ENCODE data around the gene FANCG.

The FANCG gene

DNA sequence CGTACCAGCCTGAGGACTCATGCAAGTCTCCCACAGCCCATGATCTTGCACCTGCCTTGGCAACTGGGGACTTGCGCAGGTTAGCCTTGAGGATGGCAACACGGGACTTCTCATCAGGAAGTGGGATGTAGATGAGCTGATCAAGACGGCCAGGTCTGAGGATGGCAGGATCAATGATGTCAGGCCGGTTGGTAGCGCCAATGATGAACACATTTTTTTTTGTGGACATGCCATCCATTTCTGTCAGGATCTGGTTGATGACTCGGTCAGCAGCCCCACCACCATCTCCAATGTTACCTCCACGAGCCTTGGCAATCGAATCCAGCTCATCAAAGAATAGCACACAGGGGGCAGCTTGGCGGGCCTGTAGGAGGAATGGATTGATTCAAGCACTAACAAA lies 20.3 kb downstream of the FANCG start:
- POLR2A ChIA-PET, result interaction anchor here (1.7 kb wide), 1 partner anchor 12 kb away, joined by 9 read pairs; the partner anchor contains the start of gene VCP

DNA sequence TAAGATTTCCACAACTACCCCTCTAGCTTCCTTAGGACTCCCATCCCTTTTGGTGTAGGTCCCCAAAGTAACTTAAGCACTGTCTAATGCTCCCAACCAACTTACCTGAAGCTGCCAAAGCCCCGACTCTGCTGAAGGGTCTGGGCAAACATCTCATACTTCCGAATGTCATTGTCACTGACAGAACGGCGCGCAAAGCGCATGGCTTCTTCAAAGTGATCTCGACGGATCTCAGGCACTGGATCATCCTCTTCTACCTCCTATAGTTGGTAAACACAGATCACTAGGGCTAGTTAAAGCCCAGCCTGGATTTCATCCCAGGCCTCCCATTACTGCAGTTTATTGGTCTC lies 22.5 kb downstream of the FANCG start:
- ChIA-PET POLR2A (interaction anchor here (1.0 kb wide), 2 partner anchors 14 to 15 kb away, joined by 3 to 6 read pairs; partner anchors contain the start of gene VCP), CTCF (interaction anchor here (1.1 to 1.2 kb wide), 2 partner anchors 11 to 39 kb away, joined by 3 to 5 read pairs; partner anchors contain the start of gene PIGO)
- TF ChIP-seq, protein P1, sequence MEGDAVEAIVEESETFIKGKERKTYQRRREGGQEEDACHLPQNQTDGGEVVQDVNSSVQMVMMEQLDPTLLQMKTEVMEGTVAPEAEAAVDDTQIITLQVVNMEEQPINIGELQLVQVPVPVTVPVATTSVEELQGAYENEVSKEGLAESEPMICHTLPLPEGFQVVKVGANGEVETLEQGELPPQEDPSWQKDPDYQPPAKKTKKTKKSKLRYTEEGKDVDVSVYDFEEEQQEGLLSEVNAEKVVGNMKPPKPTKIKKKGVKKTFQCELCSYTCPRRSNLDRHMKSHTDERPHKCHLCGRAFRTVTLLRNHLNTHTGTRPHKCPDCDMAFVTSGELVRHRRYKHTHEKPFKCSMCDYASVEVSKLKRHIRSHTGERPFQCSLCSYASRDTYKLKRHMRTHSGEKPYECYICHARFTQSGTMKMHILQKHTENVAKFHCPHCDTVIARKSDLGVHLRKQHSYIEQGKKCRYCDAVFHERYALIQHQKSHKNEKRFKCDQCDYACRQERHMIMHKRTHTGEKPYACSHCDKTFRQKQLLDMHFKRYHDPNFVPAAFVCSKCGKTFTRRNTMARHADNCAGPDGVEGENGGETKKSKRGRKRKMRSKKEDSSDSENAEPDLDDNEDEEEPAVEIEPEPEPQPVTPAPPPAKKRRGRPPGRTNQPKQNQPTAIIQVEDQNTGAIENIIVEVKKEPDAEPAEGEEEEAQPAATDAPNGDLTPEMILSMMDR (IDR thresholded peaks at IDR 0.05; ENCODE audit: insufficient read depth, low read length, missing control alignments), result no peak

More for the DNA sequence above, 20.3 kb downstream of the FANCG start:
- H3K4me3 ChIP-seq (ENCODE audit: low read depth, low read length), result no peak overlapping the region
- no peak for DNase-seq (ENCODE audit: low read depth, low spot score)
- TF ChIP-seq, protein P1 (IDR thresholded peaks at IDR 0.05; ENCODE audit: insufficient read depth, low read length, missing control alignments), result no peak
- CTCF ChIA-PET, result interaction anchor here (1.4 to 2.6 kb wide), 4 partner anchors 8 to 37 kb away, joined by 4 to 13 read pairs (median 6); partner anchors contain the start of genes PIGO and VCP

DNA sequence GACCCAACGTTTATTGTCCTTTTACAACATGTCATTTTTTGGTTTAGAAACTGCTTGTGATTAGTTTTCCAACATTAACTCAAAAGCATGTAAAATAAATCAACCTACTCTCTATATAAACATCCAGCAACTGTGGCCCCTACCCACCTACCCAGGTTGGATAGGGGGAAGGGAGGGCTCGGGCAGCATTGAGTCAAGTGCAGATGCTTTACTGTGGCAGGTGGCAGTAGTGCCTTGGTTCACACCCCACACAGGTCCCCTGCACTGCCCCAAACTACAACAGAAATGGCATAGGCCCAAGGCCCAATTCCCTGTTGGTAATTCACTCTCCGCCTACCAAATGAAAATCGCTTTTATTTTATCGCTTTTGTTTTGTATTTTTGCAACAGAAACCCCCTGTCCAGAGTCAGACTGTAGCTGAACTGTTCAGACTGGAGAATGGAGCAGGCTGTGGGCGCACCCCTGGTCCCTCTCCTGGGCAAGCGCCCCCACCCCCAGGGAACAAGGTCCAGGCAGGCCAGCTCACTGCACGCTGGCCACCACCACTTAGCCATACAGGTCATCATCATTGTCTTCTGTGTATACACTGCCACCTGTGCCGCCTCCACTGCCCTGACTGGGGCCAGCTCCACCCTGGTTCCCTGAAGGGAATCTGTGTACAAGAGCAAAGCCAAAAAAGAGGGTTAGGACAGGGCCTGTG lies 23.0 kb downstream of the FANCG start:
- ChIA-PET POLR2A (interaction anchor here (0.9 to 1.0 kb wide), 3 partner anchors 10 to 16 kb away, joined by 3 to 6 read pairs (median 4); partner anchors contain the start of gene VCP), CTCF (interaction anchor here (1.1 to 1.2 kb wide), 2 partner anchors 11 to 40 kb away, joined by 3 to 5 read pairs; partner anchors contain the start of gene PIGO)
- DNase-seq (ENCODE audit: low read depth, low spot score), result no peak
- H3K4me3 ChIP-seq (ENCODE audit: low read depth, low read length), result no peak overlapping the region
- TF ChIP-seq, protein P1 (IDR thresholded peaks at IDR 0.05; ENCODE audit: insufficient read depth, low read length, missing control alignments), result no peak

More for the DNA sequence above, 22.5 kb downstream of the FANCG start:
- DNase-seq (ENCODE audit: low read depth, low spot score), result no peak
- no peak overlapping the region for H3K4me3 ChIP-seq (ENCODE audit: low read depth, low read length)

DNA sequence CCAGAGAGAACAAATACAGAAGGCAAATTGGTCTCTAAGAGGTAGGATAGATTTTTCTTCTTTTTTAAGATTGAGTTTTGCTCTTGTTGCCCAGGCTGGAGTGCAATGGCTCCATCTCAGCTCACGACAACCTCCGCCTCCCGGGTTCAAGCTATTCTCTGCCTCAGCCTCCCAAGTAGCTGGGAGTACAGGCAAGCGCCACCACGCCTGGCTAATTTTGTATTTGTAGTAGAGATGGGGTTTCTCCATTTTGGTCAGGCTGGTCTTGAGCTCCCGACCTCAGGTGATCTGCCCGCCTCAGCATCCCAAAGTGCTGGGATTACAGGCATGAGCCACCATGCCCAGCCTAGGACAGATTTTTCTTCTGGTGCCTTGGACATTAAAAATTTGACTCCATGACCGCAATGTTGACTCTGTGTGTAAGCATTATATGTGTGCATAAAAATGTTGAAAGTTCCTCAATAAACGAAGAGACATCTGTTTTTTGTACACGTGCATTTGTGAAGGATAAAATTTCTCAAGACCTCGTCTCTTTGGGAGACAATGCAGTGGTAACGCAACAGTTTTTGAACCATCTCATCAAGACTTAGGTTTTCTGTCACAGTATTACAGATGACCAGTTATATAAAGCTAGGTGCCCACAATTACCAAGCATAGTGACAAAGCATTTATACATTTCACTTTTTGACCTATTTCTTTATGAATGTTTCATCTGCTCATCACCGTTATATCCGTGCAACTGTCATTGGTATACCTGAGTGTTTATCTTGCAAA lies 24.7 kb downstream of the FANCG start:
- POLR2A ChIA-PET, result no interaction called here
- CTCF ChIA-PET, result no interaction called here
- TF ChIP-seq, protein P1 (IDR thresholded peaks at IDR 0.05; ENCODE audit: insufficient read depth, low read length, missing control alignments), result no peak
- DNase-seq (ENCODE audit: low read depth, low spot score), result no peak
- no peak overlapping the region for H3K4me3 ChIP-seq (ENCODE audit: low read depth, low read length)

DNA sequence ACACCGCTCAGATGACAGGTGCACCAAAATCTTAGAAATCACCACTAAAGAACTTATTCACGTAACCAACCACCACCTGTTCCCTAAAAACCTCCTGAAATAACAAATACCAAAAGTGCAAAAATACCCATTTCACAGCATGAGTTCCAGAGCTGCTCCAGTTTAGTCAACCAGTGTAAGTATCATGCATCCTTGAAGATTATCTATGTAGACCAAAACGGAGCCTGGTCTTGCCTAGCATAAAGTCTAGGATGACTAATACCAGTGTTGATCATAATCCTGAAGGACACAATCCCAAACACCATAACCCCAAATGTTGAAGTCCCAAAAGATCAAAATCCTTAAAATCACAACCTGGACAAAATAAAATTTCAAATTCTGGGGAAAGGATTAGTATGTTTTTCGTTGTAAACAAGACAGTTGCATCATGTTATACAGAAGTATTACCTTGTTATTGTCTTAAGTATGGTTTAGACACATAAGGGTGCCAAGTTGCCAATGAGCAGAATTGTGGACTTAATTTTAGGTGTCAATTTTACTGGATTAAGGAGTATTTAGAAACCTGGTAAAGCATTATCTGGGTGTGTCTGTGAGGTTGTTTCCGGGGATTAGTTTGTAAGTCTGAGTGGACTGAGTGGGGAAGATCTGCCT lies 25.4 kb downstream of the FANCG start:
- DNase-seq (ENCODE audit: low read depth, low spot score), result no peak
- CTCF ChIA-PET, result interaction anchor here (1.9 to 5.8 kb wide), 3 partner anchors 9 to 157 kb away, joined by 9 to 102 read pairs (median 40); a partner anchor contains a TSS
- TF ChIP-seq, protein P1 (IDR thresholded peaks at IDR 0.05; ENCODE audit: insufficient read depth, low read length, missing control alignments), result no peak
- POLR2A ChIA-PET, result no interaction called here
- H3K4me3 ChIP-seq (ENCODE audit: low read depth, low read length), result no peak overlapping the region

Measured in AG04449 (cell line).